ENCODE data around the gene PLXNA4.

- TF ChIP-seq CTCF (optimal IDR thresholded peaks at IDR 0.05 in 1 of 3, IDR thresholded peaks at IDR 0.05 in 1 of 3, conservative IDR thresholded peaks at IDR 0.05 in 1 of 3; ENCODE audit: extremely low read depth in 1 of 3, insufficient read depth in 2 of 3, low read length in 3 of 3) = no peak
- no peak for TF ChIP-seq EZH2 (IDR thresholded peaks at IDR 0.05; ENCODE audit: low read length)
These were observed 155.7 kb downstream of the PLXNA4 start for GRCh38 chr7:132420527-132420926.

All from keratinocyte (primary cell).